Measurements from ENCODE around the gene CHD3. TPM values are rescaled to one million over a fixed set of nuclear protein-coding genes. Genes with fewer than 3 reads are reported as not detected.

CHD3 gene
- polyA plus RNA-seq, 1 donor: 66.1 TPM

Other genes starting within 250 kb of the CHD3 start
- gene ATP1B2, start 237.9 kb upstream of the CHD3 start, polyA plus RNA-seq (ENCODE audit: insufficient read length): 33.9 TPM
- 32.3 TPM for gene TP53, start 201.3 kb upstream of the CHD3 start, polyA plus RNA-seq (ENCODE audit: insufficient read length)
- gene WRAP53, start 200.3 kb upstream of the CHD3 start, polyA plus RNA-seq (ENCODE audit: insufficient read length): 6.6 TPM
- gene EFNB3, start 183.6 kb upstream of the CHD3 start, polyA plus RNA-seq (ENCODE audit: insufficient read length): 4.4 TPM
- 4.3 TPM for gene DNAH2, start 171.0 kb upstream of the CHD3 start, polyA plus RNA-seq (ENCODE audit: insufficient read length)
- gene KDM6B, start 54.6 kb upstream of the CHD3 start, polyA plus RNA-seq (ENCODE audit: insufficient read length): 15.4 TPM
- 23.0 TPM for gene TMEM88, start 33.7 kb upstream of the CHD3 start, polyA plus RNA-seq (ENCODE audit: insufficient read length)
- 54.2 TPM for gene NAA38, start 31.2 kb upstream of the CHD3 start, polyA plus RNA-seq (ENCODE audit: insufficient read length)
- 7.2 TPM for gene CYB5D1, start 30.8 kb upstream of the CHD3 start, polyA plus RNA-seq (ENCODE audit: insufficient read length)
- gene RNF227, start 27.5 kb downstream of the CHD3 start, polyA plus RNA-seq (ENCODE audit: insufficient read length): 2.5 TPM
- 4.6 TPM for gene KCNAB3, start 41.1 kb downstream of the CHD3 start, polyA plus RNA-seq (ENCODE audit: insufficient read length)
- 86.8 TPM for gene TRAPPC1, start 43.2 kb downstream of the CHD3 start, polyA plus RNA-seq (ENCODE audit: insufficient read length)
- gene CNTROB, start 43.4 kb downstream of the CHD3 start, polyA plus RNA-seq (ENCODE audit: insufficient read length): 31.0 TPM
- gene GUCY2D, start 113.8 kb downstream of the CHD3 start, polyA plus RNA-seq (ENCODE audit: insufficient read length): not detected
- 0.59 TPM for gene ALOX15B, start 150.3 kb downstream of the CHD3 start, polyA plus RNA-seq (ENCODE audit: insufficient read length)
- gene ALOX12B, start 198.9 kb downstream of the CHD3 start, polyA plus RNA-seq (ENCODE audit: insufficient read length): not detected
- gene ALOXE3, start 229.7 kb downstream of the CHD3 start, polyA plus RNA-seq (ENCODE audit: insufficient read length): not detected
- 0.08 TPM for gene HES7, start 235.3 kb downstream of the CHD3 start, polyA plus RNA-seq (ENCODE audit: insufficient read length)